Measurements from ENCODE around the gene SNX17. TPM values are rescaled to one million over a fixed set of nuclear protein-coding genes. Genes with fewer than 3 reads are reported as not detected.

Gene SNX17
- total RNA-seq, 3 donors from 2014 or later (not counting 1 experiment from before 2014, with no cell fraction given), result 96.3 to 107 (median 100) TPM

GRCh38 chr2:27372937-27373336 lies 2.5 kb downstream of the SNX17 start:
- no peaks in the 10 kb centered on the region for H3K27me3 ChIP-seq (ENCODE audit: control insufficient read depth, insufficient read depth, low read length)
- no peak for DNase-seq
- Mint-ChIP-seq H3K27ac (peak overlapping the region; percentile 92), H3K4me3 (no peak overlapping the region), H3K27me3 (ENCODE audit: low read depth in 2 of 2) (no peaks in the 10 kb centered on the region), H3K9me3 (no peaks in the 10 kb centered on the region), H3K36me3 (peaks cover 7% of the 10 kb centered on the region), H3K4me1 (peaks cover 40 to 41% of the 10 kb centered on the region in 2 donors)
- peaks cover 53% of the 10 kb centered on the region for H3K36me3 ChIP-seq (ENCODE audit: control insufficient read depth, insufficient read depth, low read length)
- no peak overlapping the region for H3K27ac ChIP-seq (ENCODE audit: low read length)
- H3K4me3 ChIP-seq (ENCODE audit: low read length), result no peak overlapping the region
- intact Hi-C loops (cut with micrococcal nuclease), result loop anchor here (5.0 kb wide), 1 partner anchor 114 kb away; the partner anchor contains the start of gene IFT172
- 82% methylated on average over 6 of the region's 6 CpGs for WGBS (ENCODE audit: insufficient coverage)
- ATAC-seq, result no peak
- TF ChIP-seq, protein P1, sequence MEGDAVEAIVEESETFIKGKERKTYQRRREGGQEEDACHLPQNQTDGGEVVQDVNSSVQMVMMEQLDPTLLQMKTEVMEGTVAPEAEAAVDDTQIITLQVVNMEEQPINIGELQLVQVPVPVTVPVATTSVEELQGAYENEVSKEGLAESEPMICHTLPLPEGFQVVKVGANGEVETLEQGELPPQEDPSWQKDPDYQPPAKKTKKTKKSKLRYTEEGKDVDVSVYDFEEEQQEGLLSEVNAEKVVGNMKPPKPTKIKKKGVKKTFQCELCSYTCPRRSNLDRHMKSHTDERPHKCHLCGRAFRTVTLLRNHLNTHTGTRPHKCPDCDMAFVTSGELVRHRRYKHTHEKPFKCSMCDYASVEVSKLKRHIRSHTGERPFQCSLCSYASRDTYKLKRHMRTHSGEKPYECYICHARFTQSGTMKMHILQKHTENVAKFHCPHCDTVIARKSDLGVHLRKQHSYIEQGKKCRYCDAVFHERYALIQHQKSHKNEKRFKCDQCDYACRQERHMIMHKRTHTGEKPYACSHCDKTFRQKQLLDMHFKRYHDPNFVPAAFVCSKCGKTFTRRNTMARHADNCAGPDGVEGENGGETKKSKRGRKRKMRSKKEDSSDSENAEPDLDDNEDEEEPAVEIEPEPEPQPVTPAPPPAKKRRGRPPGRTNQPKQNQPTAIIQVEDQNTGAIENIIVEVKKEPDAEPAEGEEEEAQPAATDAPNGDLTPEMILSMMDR (IDR thresholded peaks at IDR 0.05), result no peak
- peaks cover 34% of the 10 kb centered on the region for H3K4me1 ChIP-seq (ENCODE audit: control insufficient read depth, insufficient read depth, low read length)
- H3K9me3 ChIP-seq (ENCODE audit: control insufficient read depth, insufficient read depth, low read length), result no peaks in the 10 kb centered on the region

DNA sequence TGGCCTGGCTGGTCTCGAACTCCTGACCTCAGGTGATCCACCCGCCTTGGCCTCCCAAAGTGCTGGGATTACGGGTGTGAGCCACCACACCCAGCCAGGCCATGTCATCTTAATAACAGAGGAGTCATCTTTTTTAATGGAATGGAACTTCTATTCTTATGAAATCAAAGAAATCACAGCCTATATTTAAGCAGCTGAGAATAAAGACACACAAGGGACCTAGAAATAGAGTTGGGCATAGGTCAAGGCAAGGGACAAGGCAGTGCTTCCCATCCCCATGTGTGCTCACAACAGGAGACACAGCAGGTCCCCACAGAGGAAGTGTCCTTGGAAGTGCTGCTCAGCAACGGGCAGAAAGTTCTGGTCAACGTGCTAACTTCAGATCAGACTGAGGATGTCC lies 3.2 kb downstream of the SNX17 start:
- Mint-ChIP-seq H3K9me3 (no peaks in the 10 kb centered on the region), H3K36me3 (peaks cover 7% of the 10 kb centered on the region), H3K27me3 (ENCODE audit: low read depth in 2 of 2) (no peaks in the 10 kb centered on the region), H3K27ac (peak overlapping the region in 1 of 2 donors; percentile 92), H3K4me1 (peaks cover 37 to 39% of the 10 kb centered on the region in 2 donors), H3K4me3 (no peak overlapping the region)
- no peak overlapping the region for H3K4me3 ChIP-seq (ENCODE audit: low read length)
- no peak overlapping the region for H3K27ac ChIP-seq (ENCODE audit: low read length)
- H3K36me3 ChIP-seq (ENCODE audit: control insufficient read depth, insufficient read depth, low read length), result peaks cover 48% of the 10 kb centered on the region
- no peaks in the 10 kb centered on the region for H3K9me3 ChIP-seq (ENCODE audit: control insufficient read depth, insufficient read depth, low read length)
- WGBS (ENCODE audit: insufficient coverage), result 86% methylated on average over 5 of the region's 5 CpGs
- ATAC-seq (no peak), DNase-seq (no peak)
- intact Hi-C loops (cut with micrococcal nuclease), result loop anchor here (5.0 kb wide), 1 partner anchor 114 kb away; the partner anchor contains the start of gene IFT172
- H3K4me1 ChIP-seq (ENCODE audit: control insufficient read depth, insufficient read depth, low read length), result peaks cover 34% of the 10 kb centered on the region
- TF ChIP-seq, protein P1 (IDR thresholded peaks at IDR 0.05), result no peak
- H3K27me3 ChIP-seq (ENCODE audit: control insufficient read depth, insufficient read depth, low read length), result no peaks in the 10 kb centered on the region

DNA sequence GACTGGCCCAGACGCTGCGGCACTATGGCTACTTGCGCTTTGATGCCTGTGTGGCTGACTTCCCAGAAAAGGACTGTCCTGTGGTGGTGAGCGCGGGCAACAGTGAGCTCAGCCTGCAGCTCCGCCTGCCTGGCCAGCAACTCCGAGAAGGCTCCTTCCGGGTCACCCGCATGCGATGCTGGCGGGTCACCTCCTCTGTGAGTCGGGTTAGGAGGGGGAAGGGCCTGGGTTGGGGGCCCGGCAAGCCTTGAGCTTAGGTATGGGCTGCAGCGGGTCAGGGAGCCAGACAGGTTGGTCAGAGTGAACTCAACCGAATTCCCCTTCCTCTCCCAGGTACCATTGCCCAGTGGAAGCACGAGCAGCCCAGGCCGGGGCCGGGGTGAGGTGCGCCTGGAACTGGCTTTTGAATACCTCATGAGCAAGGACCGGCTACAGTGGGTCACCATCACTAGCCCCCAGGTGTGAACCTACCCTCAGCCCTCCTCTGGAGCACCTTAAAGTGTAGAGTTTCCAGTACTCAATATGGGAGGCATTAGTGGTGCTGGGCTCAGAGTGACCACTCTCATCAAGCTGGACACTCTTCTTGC lies 5.2 kb downstream of the SNX17 start:
- 98% methylated on average over 20 of the region's 20 CpGs for WGBS (ENCODE audit: insufficient coverage)
- peaks cover 2% of the 10 kb centered on the region for H3K36me3 Mint-ChIP-seq
- no peak overlapping the region for H3K27ac ChIP-seq (ENCODE audit: low read length)
- intact Hi-C loops (cut with micrococcal nuclease), result no loop called here
- H3K27me3 ChIP-seq (ENCODE audit: control insufficient read depth, insufficient read depth, low read length), result no peaks in the 10 kb centered on the region
- H3K4me3 Mint-ChIP-seq, result no peak overlapping the region
- no peaks in the 10 kb centered on the region for H3K9me3 Mint-ChIP-seq
- H3K4me1 Mint-ChIP-seq, result peaks cover 32 to 36% of the 10 kb centered on the region in 2 donors
- H3K27ac Mint-ChIP-seq, result no peak overlapping the region
- TF ChIP-seq, protein P1 (IDR thresholded peaks at IDR 0.05), result no peak
- ATAC-seq (no peak), DNase-seq (no peak)
- no peak overlapping the region for H3K4me3 ChIP-seq (ENCODE audit: low read length)
- no peaks in the 10 kb centered on the region for H3K9me3 ChIP-seq (ENCODE audit: control insufficient read depth, insufficient read depth, low read length)
- H3K4me1 ChIP-seq (ENCODE audit: control insufficient read depth, insufficient read depth, low read length), result peaks cover 32% of the 10 kb centered on the region
- H3K27me3 Mint-ChIP-seq (ENCODE audit: low read depth in 2 of 2), result no peaks in the 10 kb centered on the region
- H3K36me3 ChIP-seq (ENCODE audit: control insufficient read depth, insufficient read depth, low read length), result peaks cover 46% of the 10 kb centered on the region
